Retinal pigment epithelial cell (primary cell): ENCODE results near the gene TRIO.

Source experiments
- DNase-seq: peaks from one replicate; pipeline ENCODE4 v3.0.0-alpha.2; 2010; ENCODE audit warnings: low read depth
- H3K4me3 ChIP-seq: 2 replicates; pipeline ENCODE4 v1.5.1; 2011; ENCODE audit warnings: mild to moderate bottlenecking, low read length, control low read depth, moderate library complexity
- CTCF ChIP-seq: conservative IDR thresholded peaks from 2 replicates; pipeline ENCODE4 v1.5.1; 2011; ENCODE audit warnings: low read depth, low read length, control low read depth, inconsistent platforms

The TRIO gene

GRCh38 chr5:14351845-14352712, 208.9 kb downstream of the TRIO start:
- peak; percentile 18 for DNase-seq
- no peak overlapping the region for H3K4me3 ChIP-seq
- TF ChIP-seq CTCF: peak; percentile 99

DNA sequence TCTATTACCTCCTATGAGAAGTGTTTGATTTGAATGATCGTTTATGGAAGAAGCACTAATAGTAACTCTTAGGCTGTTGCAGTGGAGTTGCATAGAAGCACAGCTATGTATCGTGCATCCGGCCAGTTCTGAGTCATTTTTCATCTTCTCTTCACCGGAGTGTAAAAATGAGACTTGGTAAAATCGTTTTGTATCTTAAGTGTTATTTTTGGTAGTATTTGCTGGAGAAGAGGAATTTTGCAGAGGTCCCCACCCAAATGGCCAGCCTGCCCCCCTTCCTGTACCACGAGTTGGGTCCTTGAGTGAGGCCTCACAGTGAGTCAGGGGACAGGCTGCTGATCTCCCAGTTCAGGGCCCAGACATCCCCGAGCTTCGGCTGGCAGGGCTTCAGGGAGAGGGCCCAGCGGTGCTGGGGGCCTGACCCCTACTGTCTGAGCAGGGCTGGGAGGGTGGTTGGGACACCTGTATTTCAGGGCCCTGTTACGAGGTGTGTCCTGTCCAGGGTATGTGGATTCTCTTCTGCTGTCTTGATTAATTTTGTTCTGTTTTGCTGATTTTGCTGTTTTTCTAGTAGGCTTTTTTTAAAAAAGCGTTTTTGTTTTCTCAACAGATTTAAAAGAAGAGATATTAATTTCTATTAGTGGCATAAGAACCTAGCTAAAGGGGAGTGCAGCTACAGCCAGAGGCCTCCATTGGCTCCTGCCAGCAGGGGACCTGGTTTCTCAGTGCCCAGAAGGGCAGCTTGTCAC, 210.8 kb downstream of the TRIO start:
- no peak overlapping the region for H3K4me3 ChIP-seq
- no peak for TF ChIP-seq CTCF
- DNase-seq: no peak

DNA sequence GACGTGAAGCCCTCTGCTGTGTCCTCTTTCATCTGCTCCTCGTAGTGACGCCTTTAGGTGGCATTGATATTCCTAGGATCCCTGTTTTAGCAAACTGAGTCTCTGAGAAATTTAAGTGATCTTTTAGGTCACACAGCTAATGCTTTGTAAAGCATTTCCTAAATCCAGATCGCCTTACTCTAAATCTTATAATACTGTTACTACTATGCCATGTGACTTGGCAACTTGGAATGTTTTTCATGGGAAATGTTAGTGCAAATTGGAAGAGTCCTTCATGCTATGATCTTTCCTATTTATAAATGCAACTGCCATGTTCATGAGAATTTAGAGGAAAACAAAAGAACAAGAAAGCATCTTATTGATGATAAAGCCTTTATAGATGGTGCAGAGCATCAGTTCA, 212.2 kb downstream of the TRIO start:
- H3K4me3 ChIP-seq: no peak overlapping the region
- peak; percentile 29 for DNase-seq
- TF ChIP-seq CTCF: no peak

DNA sequence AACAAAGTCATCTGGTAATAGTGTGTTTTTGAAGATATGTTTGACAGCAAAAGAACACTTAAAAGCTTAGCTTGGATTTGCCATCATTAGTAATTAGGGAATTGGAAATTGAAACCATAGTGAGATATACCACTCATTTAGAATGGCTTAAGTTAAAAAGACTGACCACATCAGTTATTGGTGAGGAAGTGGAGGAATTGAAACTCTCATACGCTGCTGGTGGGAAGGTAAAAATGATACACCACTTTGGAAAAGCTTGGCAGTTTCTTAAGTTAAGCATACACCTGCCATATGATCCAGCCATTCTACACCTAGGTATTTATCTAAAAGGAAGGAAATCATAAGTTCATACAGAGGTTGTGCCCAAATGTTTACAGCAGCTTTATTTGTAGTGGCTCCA, 213.2 kb downstream of the TRIO start:
- no peak overlapping the region for H3K4me3 ChIP-seq
- no peak for TF ChIP-seq CTCF
- no peak for DNase-seq

DNA sequence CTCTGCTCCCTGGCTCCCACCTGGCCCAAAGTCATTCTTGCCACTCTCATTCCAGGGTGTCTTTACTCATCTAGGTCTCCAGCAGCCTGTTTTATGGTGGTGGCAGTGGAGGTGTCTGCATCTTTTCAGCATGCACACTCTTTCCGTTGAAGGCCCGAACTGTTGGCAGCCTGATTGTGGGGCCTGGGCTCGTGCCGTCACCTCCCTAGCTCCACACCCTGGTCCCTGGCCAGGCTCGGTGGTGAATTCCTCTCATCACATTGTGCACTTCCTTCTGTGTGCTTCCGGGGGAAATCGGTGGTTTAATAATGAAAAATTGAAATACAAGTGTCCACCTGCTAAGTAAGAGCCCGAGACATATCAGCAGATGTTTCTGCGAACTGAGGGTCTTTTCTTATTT, 214.3 kb downstream of the TRIO start:
- H3K4me3 ChIP-seq: no peak overlapping the region
- TF ChIP-seq CTCF: no peak
- DNase-seq: no peak

- DNase-seq: no peak
These were observed 214.7 kb downstream of the TRIO start for GRCh38 chr5:14357851-14358250.

More at GRCh38 chr5:14357851-14358250, 214.7 kb downstream of the TRIO start:
- TF ChIP-seq CTCF: no peak
- no peak overlapping the region for H3K4me3 ChIP-seq
